Loucy (cell line): ENCODE measurements around the gene SLC17A1.

Experiments
- EZH2phosphoT487 ChIP-seq: fragments of 200-600 bp; IDR thresholded peaks from 2 replicates; pipeline ENCODE4 v1.6.1; 2018; ENCODE audit warnings: antibody characterized with exemption, mild to moderate bottlenecking, moderate library complexity, borderline replicate concordance
- TF ChIP-seq, protein P1 (sequence below): fragments of 200-600 bp; sonication (generic); conservative IDR thresholded peaks from 2 replicates; pipeline ENCODE4 v1.5.1; 2014; ENCODE audit warnings: mild to moderate bottlenecking, antibody characterized with exemption, low read length

DNA sequence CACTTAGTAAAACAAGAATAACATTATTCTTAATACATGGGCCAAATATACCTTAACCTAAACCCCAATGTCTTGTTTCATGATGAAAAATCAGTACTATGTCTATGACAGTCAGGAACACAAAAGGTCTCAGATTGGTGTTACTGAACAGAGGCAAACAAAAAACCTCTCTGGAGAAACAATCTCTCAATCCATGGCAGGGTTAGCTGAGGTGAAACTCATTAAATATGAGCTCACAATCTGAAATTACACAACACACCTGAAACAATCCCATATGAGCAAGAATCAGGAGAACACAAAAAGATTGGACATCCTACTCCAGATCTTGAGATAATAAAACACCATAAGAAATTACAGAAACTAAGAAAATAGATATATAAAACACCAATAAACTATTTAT, 83.8 kb downstream of the SLC17A1 start:
- TF ChIP-seq, protein P1, sequence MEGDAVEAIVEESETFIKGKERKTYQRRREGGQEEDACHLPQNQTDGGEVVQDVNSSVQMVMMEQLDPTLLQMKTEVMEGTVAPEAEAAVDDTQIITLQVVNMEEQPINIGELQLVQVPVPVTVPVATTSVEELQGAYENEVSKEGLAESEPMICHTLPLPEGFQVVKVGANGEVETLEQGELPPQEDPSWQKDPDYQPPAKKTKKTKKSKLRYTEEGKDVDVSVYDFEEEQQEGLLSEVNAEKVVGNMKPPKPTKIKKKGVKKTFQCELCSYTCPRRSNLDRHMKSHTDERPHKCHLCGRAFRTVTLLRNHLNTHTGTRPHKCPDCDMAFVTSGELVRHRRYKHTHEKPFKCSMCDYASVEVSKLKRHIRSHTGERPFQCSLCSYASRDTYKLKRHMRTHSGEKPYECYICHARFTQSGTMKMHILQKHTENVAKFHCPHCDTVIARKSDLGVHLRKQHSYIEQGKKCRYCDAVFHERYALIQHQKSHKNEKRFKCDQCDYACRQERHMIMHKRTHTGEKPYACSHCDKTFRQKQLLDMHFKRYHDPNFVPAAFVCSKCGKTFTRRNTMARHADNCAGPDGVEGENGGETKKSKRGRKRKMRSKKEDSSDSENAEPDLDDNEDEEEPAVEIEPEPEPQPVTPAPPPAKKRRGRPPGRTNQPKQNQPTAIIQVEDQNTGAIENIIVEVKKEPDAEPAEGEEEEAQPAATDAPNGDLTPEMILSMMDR, result no peak
- no peak for TF ChIP-seq EZH2phosphoT487
